Spleen (tissue), 11 donors: Measurements from ENCODE around the gene FLNB. TPM values are rescaled to one million over a fixed set of nuclear protein-coding genes. Genes with fewer than 3 reads are reported as not detected.

Experiments used
- DNase-seq: peaks from one replicate; pipeline ENCODE4 v3.0.0-alpha.2; 2020
- H3K27ac ChIP-seq, 8 donors: fragments of 200-600 bp; sonication (generic) in 7 of 8; 1 replicate in 4 of 8; 2 replicates in 4 of 8; pipeline versions ENCODE4 v1.5.0 to v1.8.0; 2016 to 2021; ENCODE audit warnings: inconsistent platforms in 4 of 8, mild to moderate bottlenecking in 4 of 8, moderate library complexity in 1 of 8
- H3K27me3 ChIP-seq, 7 donors: fragments of 200-600 bp; sonication (generic) in 6 of 7; replicated peaks in 1 of 7; 1 replicate in 4 of 7; 2 replicates in 3 of 7; pipeline versions ENCODE4 v1.5.0 to v1.8.0; 2016 to 2021; ENCODE audit warnings: inconsistent platforms in 3 of 7, mild to moderate bottlenecking in 1 of 7
- H3K36me3 ChIP-seq, 6 donors: fragments of 200-600 bp; sonication (generic) in 5 of 6; 1 replicate in 4 of 6; 2 replicates in 2 of 6; pipeline versions ENCODE4 v1.5.0 to v1.8.0; 2016 to 2021; ENCODE audit warnings: inconsistent platforms in 2 of 6
- H3K4me1 ChIP-seq, 6 donors: fragments of 200-600 bp; sonication (generic) in 5 of 6; 1 replicate in 3 of 6; 2 replicates in 3 of 6; pipeline versions ENCODE4 v1.5.0 to v1.8.0; 2016 to 2021; ENCODE audit warnings: inconsistent platforms in 3 of 6
- H3K4me3 ChIP-seq, 8 donors: fragments of 200-600 bp; sonication (generic) in 7 of 8; 1 replicate in 4 of 8; 2 replicates in 4 of 8; pipeline versions ENCODE4 v1.5.0 to v1.8.0; 2016 to 2021; ENCODE audit warnings: inconsistent platforms in 4 of 8, mild to moderate bottlenecking in 4 of 8, moderate library complexity in 2 of 8
- H3K9me3 ChIP-seq, 8 donors: fragments of 200-600 bp; sonication (generic) in 7 of 8; 1 replicate in 4 of 8; 2 replicates in 4 of 8; pipeline versions ENCODE4 v1.5.0 to v1.8.0; 2016 to 2021; ENCODE audit warnings: inconsistent platforms in 4 of 8
- POLR2A ChIP-seq, 3 donors: fragments of 450-650 bp; IDR thresholded peaks; one replicate each; pipeline ENCODE4 v1.5.1; 2017; ENCODE audit warnings: antibody characterized with exemption in 3 of 3, mild to moderate bottlenecking in 1 of 3
- POLR2AphosphoS5 ChIP-seq, 3 donors: sonication (generic); formaldehyde crosslinking; IDR thresholded peaks; one replicate each; pipeline ENCODE4 v1.5.1; 2017; ENCODE audit warnings: antibody characterized with exemption in 3 of 3
- WGBS, 5 donors: extraction: QIAGEN DNeasy Blood & Tissue Kit in 3 of 5; methylation state at CpG; one replicate each; pipeline versions ENCODE4 v1.1.5 to v1.1.7; 2013 to 2018; 5-methylcytosine and 5-hydroxymethylcytosine counted together
- intact Hi-C: fragments of 100-400 bp; cut with DNase I; formaldehyde crosslinking; loops from one replicate; pipeline ENCODE4 v1.15.0; 2023; ENCODE audit warnings: low total_unique reads
- polyA plus RNA-seq, 3 donors: library from polyadenylated mRNA; stranded (reverse); fragments of 200-250 nt; gene quantifications; one replicate each; pipeline ENCODE4 v1.2.1, GENCODE V29; 2013
- total RNA-seq, 7 donors: library from RNA; depleted of rRNA in 3 of 7; stranded (reverse); fragments of >200 nt in 3 of 7; fragmentation: NEBNext Ultra II Directional in 4 of 7; extraction: Animal tissue kit (Norgen Biotek cat#: 25700) in 4 of 7; gene quantifications; one replicate each; pipeline versions ENCODE4 v1.1.0 to v1.2.1, GENCODE V29; 2016 to 2021
- TF ChIP-seq, protein P1 (sequence below), 11 experiments: fragments of 200-600 bp in 7 of 11; fragments of 450-650 bp in 4 of 11; sonication (generic) in 4 of 11; IDR thresholded peaks in 8 of 11; conservative IDR thresholded peaks in 3 of 11; 1 replicate in 7 of 11; 2 replicates in 4 of 11; pipeline versions ENCODE4 v1.4.0 to v1.8.0; 2016 to 2021; ENCODE audit warnings: antibody characterized with exemption in 11 of 11, inconsistent platforms in 4 of 11, mild to moderate bottlenecking in 1 of 11
- donor health status: healthy with polysubstance abuse.
- donor health status: DM: no; HTN: no; CAD: no; lungs with moderate emphysema.
- donor health status: DM: no; HTN: no; CAD: no.
- donor health status: Bipolar disorder and iron deficiency.
- donor health status: healthy.
- donor health status: DM: no; HTN: no; CAD: no.
- donor health status: DM: yes; HTN: yes; CAD: no.

FLNB gene
- total and polyA plus RNA-seq, 10 donors, result 38.9 to 163 (median 96.7) TPM

DNA sequence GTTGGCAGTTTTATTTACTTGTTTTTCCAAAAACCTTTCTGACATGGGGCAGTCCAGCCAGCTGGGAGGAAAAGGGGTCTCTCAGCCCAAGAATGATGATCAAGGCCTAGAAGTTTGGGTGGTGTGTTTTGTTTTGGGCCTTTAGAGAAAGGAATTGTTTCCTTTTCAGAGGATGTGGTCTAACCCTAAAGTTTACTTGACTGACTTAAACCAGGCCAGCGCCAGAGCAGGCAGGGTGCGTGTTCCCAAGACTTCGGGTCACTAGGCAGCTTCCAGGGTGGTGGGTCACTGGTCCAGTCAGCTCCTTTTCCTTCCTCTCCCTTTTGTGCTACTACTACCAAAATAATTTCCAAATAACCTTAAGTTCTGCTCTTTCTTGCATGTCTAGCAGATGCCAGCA, 4.9 kb downstream of the FLNB start:
- no peak for DNase-seq
- TF ChIP-seq, protein P1, sequence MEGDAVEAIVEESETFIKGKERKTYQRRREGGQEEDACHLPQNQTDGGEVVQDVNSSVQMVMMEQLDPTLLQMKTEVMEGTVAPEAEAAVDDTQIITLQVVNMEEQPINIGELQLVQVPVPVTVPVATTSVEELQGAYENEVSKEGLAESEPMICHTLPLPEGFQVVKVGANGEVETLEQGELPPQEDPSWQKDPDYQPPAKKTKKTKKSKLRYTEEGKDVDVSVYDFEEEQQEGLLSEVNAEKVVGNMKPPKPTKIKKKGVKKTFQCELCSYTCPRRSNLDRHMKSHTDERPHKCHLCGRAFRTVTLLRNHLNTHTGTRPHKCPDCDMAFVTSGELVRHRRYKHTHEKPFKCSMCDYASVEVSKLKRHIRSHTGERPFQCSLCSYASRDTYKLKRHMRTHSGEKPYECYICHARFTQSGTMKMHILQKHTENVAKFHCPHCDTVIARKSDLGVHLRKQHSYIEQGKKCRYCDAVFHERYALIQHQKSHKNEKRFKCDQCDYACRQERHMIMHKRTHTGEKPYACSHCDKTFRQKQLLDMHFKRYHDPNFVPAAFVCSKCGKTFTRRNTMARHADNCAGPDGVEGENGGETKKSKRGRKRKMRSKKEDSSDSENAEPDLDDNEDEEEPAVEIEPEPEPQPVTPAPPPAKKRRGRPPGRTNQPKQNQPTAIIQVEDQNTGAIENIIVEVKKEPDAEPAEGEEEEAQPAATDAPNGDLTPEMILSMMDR (IDR thresholded peaks at IDR 0.05 in 8 of 11, conservative IDR thresholded peaks at IDR 0.05 in 3 of 11), result no peak
- Histone ChIP-seq H3K27ac (peak overlapping the region in 2 of 8 donors; percentile 9 to 49), H3K36me3 (no peaks in the 10 kb centered on the region), H3K9me3 (no peaks in the 10 kb centered on the region), H3K27me3 (no peaks in the 10 kb centered on the region), H3K4me1 (peaks cover 11 to 80% (median 38%) of the 10 kb centered on the region in 6 donors), H3K4me3 (no peak overlapping the region)
- WGBS, 5 donors, result 50 to 65% (median 58%) methylated on average over 3 of the region's 3 CpGs
- intact Hi-C loops, result no loop called here

DNA sequence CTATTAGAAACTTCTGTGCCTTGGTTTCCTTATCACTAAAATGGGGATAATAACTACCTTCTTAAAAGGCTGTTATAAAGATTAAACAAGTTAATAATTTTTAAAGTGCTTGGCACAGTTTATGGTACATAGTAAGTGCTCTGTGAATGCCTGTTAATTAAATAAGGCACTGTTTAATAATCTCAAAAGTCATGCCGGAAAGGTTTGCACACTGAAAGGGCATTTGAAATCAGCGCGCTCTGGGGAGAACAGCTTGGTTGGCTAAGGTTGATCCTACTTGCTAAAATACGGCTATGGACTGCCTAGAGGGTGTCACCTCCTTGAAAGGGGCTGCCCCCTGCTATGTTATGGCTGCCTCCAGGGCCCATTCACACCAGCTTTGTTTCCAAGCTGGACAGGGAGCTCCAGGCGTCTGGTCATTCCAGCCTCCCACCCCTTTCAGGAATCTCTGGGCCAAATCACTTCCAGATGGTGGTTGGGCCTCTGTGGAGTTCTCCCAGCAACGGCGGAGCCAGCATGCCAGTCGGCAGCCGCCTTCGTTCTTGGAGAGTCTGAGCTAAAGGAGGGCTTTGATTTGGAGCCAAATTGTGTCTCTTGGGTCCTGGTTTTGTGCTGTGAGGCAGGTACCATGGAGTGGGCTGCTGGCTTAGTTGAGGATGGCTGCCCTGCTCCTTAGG, 5.9 kb downstream of the FLNB start:
- Histone ChIP-seq H3K4me1 (peaks cover 9 to 74% (median 39%) of the 10 kb centered on the region in 6 donors), H3K9me3 (no peaks in the 10 kb centered on the region), H3K36me3 (no peaks in the 10 kb centered on the region), H3K27me3 (no peaks in the 10 kb centered on the region), H3K27ac (peak overlapping the region in 1 of 8 donors; percentile 14), H3K4me3 (no peak overlapping the region)
- intact Hi-C loops, result no loop called here
- WGBS, 5 donors, result 83 to 98% (median 89%) methylated on average over 9 to 10 of the region's 10 CpGs
- no peak for DNase-seq
- TF ChIP-seq POLR2A (IDR thresholded peaks at IDR 0.05) (no peak), POLR2AphosphoS5 (IDR thresholded peaks at IDR 0.05) (no peak)
- TF ChIP-seq, protein P1 (IDR thresholded peaks at IDR 0.05 in 8 of 11, conservative IDR thresholded peaks at IDR 0.05 in 3 of 11), result no peak

DNA sequence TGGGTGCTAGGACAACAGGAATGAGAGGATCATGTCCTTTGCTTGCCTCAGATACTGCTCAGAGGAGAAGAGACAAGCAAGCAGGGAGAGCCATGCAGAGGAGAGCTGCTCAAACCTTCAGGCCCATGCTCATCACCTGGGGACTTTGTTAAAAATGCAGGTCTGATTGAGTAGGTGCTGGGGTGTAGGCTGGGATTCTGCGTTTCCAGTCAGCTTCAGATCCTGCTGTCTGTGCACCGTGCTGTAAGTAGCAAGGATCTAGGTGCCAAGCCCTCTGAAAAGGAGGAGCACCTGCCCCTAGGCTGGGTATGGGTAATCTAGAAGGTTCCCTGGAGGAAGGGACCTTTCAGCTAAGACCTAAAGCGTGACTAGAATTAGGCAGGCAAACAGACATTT, 7.3 kb downstream of the FLNB start:
- no peaks in the 10 kb centered on the region for H3K9me3 ChIP-seq
- no peaks in the 10 kb centered on the region for H3K27me3 ChIP-seq
- intact Hi-C loops, result no loop called here
- no peak overlapping the region for H3K4me3 ChIP-seq
- no peak for TF ChIP-seq POLR2AphosphoS5 (IDR thresholded peaks at IDR 0.05)
- TF ChIP-seq, protein P1 (IDR thresholded peaks at IDR 0.05 in 8 of 11, conservative IDR thresholded peaks at IDR 0.05 in 3 of 11), result no peak
- no peak for TF ChIP-seq POLR2A (IDR thresholded peaks at IDR 0.05)
- H3K36me3 ChIP-seq, result no peaks in the 10 kb centered on the region
- peaks cover 3 to 74% (median 36%) of the 10 kb centered on the region in 6 donors for H3K4me1 ChIP-seq
- no peak for DNase-seq
- H3K27ac ChIP-seq, result no peak overlapping the region
- 88 to 97% (median 92%) methylated on average over 3 of the region's 3 CpGs for WGBS, 5 donors

DNA sequence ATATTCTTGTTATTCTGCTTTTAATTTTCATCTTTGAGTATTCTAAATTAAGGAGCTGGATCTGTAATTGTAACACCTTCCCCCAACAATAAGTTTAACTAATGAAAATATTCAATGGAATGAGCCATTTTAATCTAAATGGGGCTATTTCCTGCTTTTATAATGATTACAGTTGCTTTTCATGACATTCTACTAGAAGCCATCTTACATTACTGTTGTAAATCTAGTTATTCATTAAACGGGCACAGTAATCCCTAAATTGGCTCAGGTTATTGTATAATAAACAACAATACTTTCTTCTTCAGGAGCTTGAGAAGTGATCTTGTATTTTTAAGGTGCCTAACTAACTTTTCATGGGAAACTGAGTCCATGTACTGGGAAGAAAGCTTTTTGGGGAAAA, 8.5 kb downstream of the FLNB start:
- WGBS, 5 donors, result 77 to 93% (median 80%) methylated on average over 1 of the region's 1 CpG
- no peaks in the 10 kb centered on the region for H3K36me3 ChIP-seq
- no peak overlapping the region for H3K4me3 ChIP-seq
- H3K4me1 ChIP-seq, result peaks cover 0 to 74% (median 33%) of the 10 kb centered on the region in 6 donors
- no peak overlapping the region for H3K27ac ChIP-seq
- TF ChIP-seq, protein P1 (IDR thresholded peaks at IDR 0.05 in 8 of 11, conservative IDR thresholded peaks at IDR 0.05 in 3 of 11), result no peak
- TF ChIP-seq POLR2AphosphoS5 (IDR thresholded peaks at IDR 0.05) (no peak), POLR2A (IDR thresholded peaks at IDR 0.05) (no peak)
- H3K9me3 ChIP-seq, result no peaks in the 10 kb centered on the region
- DNase-seq, result no peak
- no peaks in the 10 kb centered on the region for H3K27me3 ChIP-seq
- intact Hi-C loops, result no loop called here
